NB4 (cell line): ENCODE measurements around the gene WDR38.
"Not testable (repeated sequence)": the region's sequence is repeated elsewhere in the genome, so short reads cannot be mapped to it uniquely, and the experiment has no call there.

Experiments used
- DNase-seq: peaks from one replicate; pipeline ENCODE4 v3.0.0; 2010; ENCODE audit warnings: low read depth
- H3K4me3 ChIP-seq: one replicate; pipeline ENCODE4 v1.5.1; 2011; ENCODE audit warnings: mild to moderate bottlenecking, low read depth, low read length, moderate library complexity
- CTCF ChIP-seq: IDR thresholded peaks from one replicate; pipeline ENCODE4 v1.5.1; 2012; ENCODE audit warnings: low read depth, low read length
- MYC ChIP-seq: IDR thresholded peaks from 2 replicates; pipeline ENCODE4 v1.6.1; 2011; ENCODE audit warnings: low read depth, low read length
- POLR2A ChIP-seq: IDR thresholded peaks from 2 replicates; pipeline ENCODE4 v1.6.1; 2011; ENCODE audit warnings: mild to moderate bottlenecking; ENCODE audit not compliant: insufficient read length; ENCODE audit errors: extremely low read depth
- TF ChIP-seq, protein P1 (sequence below): IDR thresholded peaks from 2 replicates; pipeline ENCODE4 v1.6.1; 2011; ENCODE audit warnings: low read depth, low read length

WDR38 gene

GRCh38 chr9:124840300-124840833 is 12.9 kb upstream of the WDR38 start:
- H3K4me3 ChIP-seq = no peak overlapping the region
- DNase-seq = no peak
- peak; percentile 30 for TF ChIP-seq CTCF
- no peak for TF ChIP-seq MYC

DNA sequence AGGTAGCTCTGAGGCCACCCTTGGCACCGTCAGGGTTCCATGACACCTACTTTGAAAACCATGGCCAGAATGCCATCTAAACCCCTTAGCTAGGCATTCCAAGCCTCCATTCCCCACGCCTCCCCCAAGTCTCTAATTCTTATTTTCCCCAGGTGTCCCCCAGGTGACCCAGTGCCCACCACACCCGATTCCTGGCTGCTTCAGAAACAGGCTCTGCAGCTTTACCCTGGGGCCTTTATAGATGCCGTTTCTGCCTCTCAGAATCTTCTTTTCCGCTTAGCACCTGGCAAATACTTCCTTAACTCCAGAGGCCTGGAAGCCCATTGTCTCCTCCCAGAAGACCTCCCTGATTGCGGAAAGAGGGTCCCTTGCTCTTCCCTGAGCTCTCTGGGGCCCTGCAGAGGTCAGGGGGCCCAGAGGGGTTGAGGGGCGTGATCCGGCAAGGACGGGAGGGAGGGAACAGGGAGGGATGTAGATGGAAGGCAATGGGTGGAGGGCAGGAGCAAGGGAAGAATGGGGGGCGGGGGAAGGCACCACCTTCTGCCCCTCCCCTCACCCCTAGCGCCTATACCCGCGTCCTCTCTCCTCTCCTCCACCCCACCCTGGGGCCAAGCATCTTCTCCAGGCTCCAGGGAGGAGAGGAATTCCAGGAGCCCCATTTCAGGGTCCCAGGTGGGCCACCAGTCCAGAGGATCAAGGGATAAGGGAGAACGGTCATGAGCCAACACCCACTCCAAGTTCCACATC is 12.0 kb upstream of the WDR38 start:
- DNase-seq = no peak
- TF ChIP-seq MYC (no peak), CTCF (no peak), POLR2A (no peak)
- TF ChIP-seq, protein P1, sequence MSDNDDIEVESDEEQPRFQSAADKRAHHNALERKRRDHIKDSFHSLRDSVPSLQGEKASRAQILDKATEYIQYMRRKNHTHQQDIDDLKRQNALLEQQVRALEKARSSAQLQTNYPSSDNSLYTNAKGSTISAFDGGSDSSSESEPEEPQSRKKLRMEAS = no peak
- H3K4me3 ChIP-seq = no peak overlapping the region

DNA sequence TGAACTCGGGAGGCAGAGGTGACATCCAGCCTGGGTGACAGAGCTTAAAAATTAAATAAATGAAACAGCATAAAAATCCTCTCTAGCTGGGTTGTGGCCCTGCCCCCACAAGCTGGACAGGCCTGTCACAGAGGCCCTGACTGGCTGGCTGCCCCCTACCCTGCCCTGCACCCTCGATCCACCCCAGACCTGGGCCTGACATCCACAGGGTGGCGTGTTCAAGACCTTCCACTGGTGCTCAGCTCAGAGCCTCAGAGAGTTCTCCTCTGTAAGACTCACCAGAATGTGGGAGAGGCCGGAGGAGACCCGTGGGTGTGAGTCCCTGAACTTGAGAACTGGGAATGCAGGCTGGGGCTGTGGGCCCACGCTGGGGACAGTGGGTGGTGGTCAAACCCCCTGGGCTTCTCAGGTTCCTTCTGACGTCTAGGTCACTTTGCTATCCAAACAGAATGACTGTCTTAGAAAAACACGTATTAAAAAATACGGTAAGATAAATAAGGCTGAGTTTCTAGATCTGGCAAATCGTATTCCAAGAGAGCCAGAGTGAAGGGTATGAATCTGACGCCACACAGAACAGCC is 9.7 kb upstream of the WDR38 start:
- TF ChIP-seq, protein P1 = no peak
- TF ChIP-seq POLR2A (no peak), MYC (no peak), CTCF (no peak)
- no peak overlapping the region for H3K4me3 ChIP-seq
- no peak for DNase-seq

DNA sequence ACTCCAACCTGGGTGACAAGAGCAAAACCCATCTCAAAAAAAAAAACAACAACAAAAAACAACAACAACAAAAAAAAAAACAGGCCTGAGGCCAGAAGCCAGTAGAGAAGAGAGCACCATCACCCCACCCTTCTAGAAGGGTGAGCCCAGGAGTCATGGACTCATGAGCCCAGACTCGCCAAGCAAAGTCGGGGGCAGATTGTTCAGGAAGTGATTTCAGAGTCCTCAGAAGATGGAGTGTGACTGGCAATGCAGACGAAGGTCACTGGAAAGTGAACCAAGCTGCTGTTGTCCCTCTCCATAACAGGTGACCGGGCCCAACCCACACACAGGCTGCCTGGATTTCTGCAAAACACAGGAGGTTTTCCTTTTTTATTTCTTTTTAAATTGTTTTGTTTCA is 9.0 kb upstream of the WDR38 start:
- TF ChIP-seq, protein P1 = no peak
- TF ChIP-seq CTCF = no peak
- no peak for TF ChIP-seq POLR2A
- no peak overlapping the region for H3K4me3 ChIP-seq
- no peak for DNase-seq

- not testable (repeated sequence) for H3K4me3 ChIP-seq, DNase-seq
These were observed 6.8 kb upstream of the WDR38 start for GRCh38 chr9:124846467-124846866.

GRCh38 chr9:124846969-124847368 is 6.3 kb upstream of the WDR38 start:
- TF ChIP-seq, protein P1 = no peak
- TF ChIP-seq POLR2A (no peak), MYC (no peak), CTCF (no peak)
- no peak for DNase-seq
- no peak overlapping the region for H3K4me3 ChIP-seq
